ENCODE results near the gene PLCB3. TPM values are rescaled to one million over a fixed set of nuclear protein-coding genes. Genes with fewer than 3 reads are reported as not detected.

The PLCB3 gene
- total and polyA plus RNA-seq, 2 of the 13 experiments (the other 11 are each of a cell fraction or from before 2014, with no cell fraction given) = 7.5 to 13.8 TPM

GRCh38 chr11:64305075-64305690 lies 53.9 kb downstream of the PLCB3 start, which contains the start of gene ESRRA (continued):
- TF ChIP-seq ZMYM3 (CRISPR knock-in tag; IDR thresholded peaks at IDR 0.05) (no peak), PITX1 (CRISPR knock-in tag; IDR thresholded peaks at IDR 0.05) (no peak), E2F1 (CRISPR knock-in tag; IDR thresholded peaks at IDR 0.05) (peak; percentile 44; the same call in 1 of the 2 replicates), ZNF674 (CRISPR knock-in tag; IDR thresholded peaks at IDR 0.05; ENCODE audit: low read depth) (no peak), MTF2 (CRISPR knock-in tag; IDR thresholded peaks at IDR 0.05; ENCODE audit: borderline replicate concordance) (no peak), GATAD1 (CRISPR knock-in tag; IDR thresholded peaks at IDR 0.05) (no peak), SALL2 (CRISPR knock-in tag; IDR thresholded peaks at IDR 0.05) (0 out of 2 replicates have a peak, but pooled peaks have one; percentile 1), HNRNPH1 (optimal IDR thresholded peaks at IDR 0.05; ENCODE audit: low read depth, low read length) (no peak), MEIS1 (CRISPR knock-in tag; IDR thresholded peaks at IDR 0.05; ENCODE audit: borderline replicate concordance) (no peak), ZNF816 (CRISPR knock-in tag; IDR thresholded peaks at IDR 0.05; ENCODE audit: borderline replicate concordance) (no peak), ZKSCAN5 (CRISPR knock-in tag; IDR thresholded peaks at IDR 0.05) (no peak), ERF (CRISPR knock-in tag; IDR thresholded peaks at IDR 0.05) (0 out of 2 replicates have a peak, but pooled peaks have one; percentile 48), GATA4 (IDR thresholded peaks at IDR 0.05; ENCODE audit: borderline replicate concordance, low read depth) (no peak), TOE1 (CRISPR knock-in tag; IDR thresholded peaks at IDR 0.05) (no peak), HNRNPK (IDR thresholded peaks at IDR 0.05; ENCODE audit: low read depth, low read length, poor library complexity, severe bottlenecking) (peak; percentile 85), CSRNP1 (CRISPR knock-in tag; IDR thresholded peaks at IDR 0.05) (no peak), SNAPC5 (CRISPR knock-in tag; IDR thresholded peaks at IDR 0.05; ENCODE audit: borderline replicate concordance) (no peak), THYN1 (CRISPR knock-in tag; IDR thresholded peaks at IDR 0.05; ENCODE audit: borderline replicate concordance, low read depth) (no peak), SRSF9 (IDR thresholded peaks at IDR 0.05; ENCODE audit: borderline replicate concordance, insufficient read depth, low read depth, low read length, poor library complexity, severe bottlenecking) (no peak), ZNF274 (CRISPR knock-in tag; IDR thresholded peaks at IDR 0.05) (no peak), PHF20 (CRISPR knock-in tag; IDR thresholded peaks at IDR 0.05) (no peak), MIXL1 (CRISPR knock-in tag; IDR thresholded peaks at IDR 0.05) (no peak), SOX5 (CRISPR knock-in tag; IDR thresholded peaks at IDR 0.05; ENCODE audit: borderline replicate concordance) (peak; percentile 44; the same call in 1 of the 2 replicates), SMAD9 (CRISPR knock-in tag; IDR thresholded peaks at IDR 0.05) (no peak), ZNF441 (CRISPR knock-in tag; IDR thresholded peaks at IDR 0.05; ENCODE audit: borderline replicate concordance) (peak; percentile 100), CCAR2 (optimal IDR thresholded peaks at IDR 0.05; ENCODE audit: low read depth, low read length) (no peak), ZNF709 (CRISPR knock-in tag; IDR thresholded peaks at IDR 0.05) (no peak), NFYB (CRISPR knock-in tag; IDR thresholded peaks at IDR 0.05) (peak; percentile 41; the same call in 1 of the 2 replicates), ZNF678 (CRISPR knock-in tag; IDR thresholded peaks at IDR 0.05) (no peak)
